Measurements from ENCODE around the gene ZSWIM5. TPM values are rescaled to one million over a fixed set of nuclear protein-coding genes. Genes with fewer than 3 reads are reported as not detected.

The ZSWIM5 gene
- total RNA-seq, 6 donors from 2014 or later, result 2.0 to 6.3 (median 3.2) TPM

GRCh38 chr1:45038661-45039364 is 167.6 kb downstream of the ZSWIM5 start:
- H3K4me1 ChIP-seq, result no peaks in the 10 kb centered on the region
- H3K27me3 ChIP-seq, result no peaks in the 10 kb centered on the region
- DNase-seq, result no peak
- TF ChIP-seq POLR2AphosphoS5 (IDR thresholded peaks at IDR 0.05) (no peak), EP300 (IDR thresholded peaks at IDR 0.05) (no peak), POLR2A (IDR thresholded peaks at IDR 0.05) (no peak)
- TF ChIP-seq, protein P1, sequence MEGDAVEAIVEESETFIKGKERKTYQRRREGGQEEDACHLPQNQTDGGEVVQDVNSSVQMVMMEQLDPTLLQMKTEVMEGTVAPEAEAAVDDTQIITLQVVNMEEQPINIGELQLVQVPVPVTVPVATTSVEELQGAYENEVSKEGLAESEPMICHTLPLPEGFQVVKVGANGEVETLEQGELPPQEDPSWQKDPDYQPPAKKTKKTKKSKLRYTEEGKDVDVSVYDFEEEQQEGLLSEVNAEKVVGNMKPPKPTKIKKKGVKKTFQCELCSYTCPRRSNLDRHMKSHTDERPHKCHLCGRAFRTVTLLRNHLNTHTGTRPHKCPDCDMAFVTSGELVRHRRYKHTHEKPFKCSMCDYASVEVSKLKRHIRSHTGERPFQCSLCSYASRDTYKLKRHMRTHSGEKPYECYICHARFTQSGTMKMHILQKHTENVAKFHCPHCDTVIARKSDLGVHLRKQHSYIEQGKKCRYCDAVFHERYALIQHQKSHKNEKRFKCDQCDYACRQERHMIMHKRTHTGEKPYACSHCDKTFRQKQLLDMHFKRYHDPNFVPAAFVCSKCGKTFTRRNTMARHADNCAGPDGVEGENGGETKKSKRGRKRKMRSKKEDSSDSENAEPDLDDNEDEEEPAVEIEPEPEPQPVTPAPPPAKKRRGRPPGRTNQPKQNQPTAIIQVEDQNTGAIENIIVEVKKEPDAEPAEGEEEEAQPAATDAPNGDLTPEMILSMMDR (IDR thresholded peaks at IDR 0.05), result no peak
- no peak overlapping the region for H3K27ac ChIP-seq
- no peak for ATAC-seq (ENCODE audit: low FRiP score in 2 of 2)
- H3K9me3 ChIP-seq, result no peaks in the 10 kb centered on the region
- H3K36me3 ChIP-seq, result peaks cover 0 to 8% (median 0%) of the 10 kb centered on the region in 4 donors
- 86 to 93% methylated on average over 6 to 8 of the region's 8 CpGs for WGBS, 2 donors
- no peak overlapping the region for H3K4me3 ChIP-seq

DNA sequence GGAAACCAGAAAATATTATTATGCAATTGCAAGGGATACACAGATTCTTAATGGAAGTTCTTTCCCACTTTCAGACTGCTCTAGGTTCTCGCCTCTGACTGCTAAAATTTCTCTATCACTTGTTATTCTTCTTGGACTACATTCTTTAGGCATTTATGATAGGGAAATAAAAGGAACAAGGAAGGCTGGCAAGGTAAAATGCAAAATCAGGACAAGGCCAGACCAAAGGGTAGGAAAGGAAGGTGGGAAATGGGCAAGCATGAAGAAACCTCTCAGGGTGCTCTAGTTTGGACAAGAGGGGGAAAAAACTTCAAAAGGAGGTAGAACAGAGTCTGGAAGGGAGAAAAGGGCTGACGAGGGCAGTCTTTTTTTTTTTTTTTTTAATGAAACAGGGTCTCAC is 168.2 kb downstream of the ZSWIM5 start:
- Histone ChIP-seq H3K4me3 (no peak overlapping the region), H3K4me1 (no peaks in the 10 kb centered on the region), H3K27me3 (no peaks in the 10 kb centered on the region), H3K36me3 (peaks cover 0 to 6% (median 0%) of the 10 kb centered on the region in 4 donors), H3K27ac (no peak overlapping the region), H3K9me3 (no peaks in the 10 kb centered on the region)
- 89 to 92% methylated on average over 2 of the region's 2 CpGs for WGBS, 2 donors
- DNase-seq (no peak), ATAC-seq (ENCODE audit: low FRiP score in 2 of 2) (no peak)
- TF ChIP-seq EP300 (IDR thresholded peaks at IDR 0.05), result no peak
- TF ChIP-seq POLR2AphosphoS5 (IDR thresholded peaks at IDR 0.05), result no peak
- TF ChIP-seq POLR2A (IDR thresholded peaks at IDR 0.05), result no peak
- TF ChIP-seq, protein P1 (IDR thresholded peaks at IDR 0.05), result no peak

- ATAC-seq (ENCODE audit: low FRiP score in 2 of 2), result no peak
These were observed 168.9 kb downstream of the ZSWIM5 start for GRCh38 chr1:45037456-45037855.

GRCh38 chr1:45035631-45036301 is 170.6 kb downstream of the ZSWIM5 start:
- Histone ChIP-seq H3K36me3 (peaks cover 0 to 6% (median 0%) of the 10 kb centered on the region in 4 donors), H3K4me3 (no peak overlapping the region), H3K9me3 (no peaks in the 10 kb centered on the region), H3K27me3 (no peaks in the 10 kb centered on the region), H3K4me1 (no peaks in the 10 kb centered on the region), H3K27ac (no peak overlapping the region)
- no peak for ATAC-seq (ENCODE audit: low FRiP score in 2 of 2)
- DNase-seq, result no peak
- 79 to 88% methylated on average over 7 of the region's 7 CpGs for WGBS, 2 donors
- TF ChIP-seq POLR2AphosphoS5 (IDR thresholded peaks at IDR 0.05), result no peak
- TF ChIP-seq, protein P1 (IDR thresholded peaks at IDR 0.05), result no peak
- TF ChIP-seq POLR2A (IDR thresholded peaks at IDR 0.05), result no peak
- no peak for TF ChIP-seq EP300 (IDR thresholded peaks at IDR 0.05)

More at GRCh38 chr1:45037456-45037855, 168.9 kb downstream of the ZSWIM5 start:
- H3K4me3 ChIP-seq, result no peak overlapping the region
- H3K4me1 ChIP-seq, result no peaks in the 10 kb centered on the region
- no peak for DNase-seq
- H3K27me3 ChIP-seq, result no peaks in the 10 kb centered on the region
- TF ChIP-seq EP300 (IDR thresholded peaks at IDR 0.05) (no peak), POLR2A (IDR thresholded peaks at IDR 0.05) (no peak), POLR2AphosphoS5 (IDR thresholded peaks at IDR 0.05) (no peak)
- TF ChIP-seq, protein P1 (IDR thresholded peaks at IDR 0.05), result no peak
- H3K9me3 ChIP-seq, result no peaks in the 10 kb centered on the region
- no peak overlapping the region for H3K27ac ChIP-seq
- peaks cover 0 to 6% (median 0%) of the 10 kb centered on the region in 4 donors for H3K36me3 ChIP-seq

All from upper lobe of left lung (tissue), 6 donors.